Activated naive CD8-positive, alpha-beta T cell treated with anti-CD3 and anti-CD28 coated beads for 36 hours (primary cell): ENCODE results near the gene DNPEP. TPM values are rescaled to one million over a fixed set of nuclear protein-coding genes. Genes with fewer than 3 reads are reported as not detected.

Source experiments
- DNase-seq: peaks from one replicate; pipeline ENCODE4 v3.0.0; 2021
- H3K27ac Mint-ChIP-seq: one replicate; pipeline ENCODE4 v1.8.0; 2022; ENCODE audit warnings: mild to moderate bottlenecking, moderate library complexity, mixed read lengths
- H3K27me3 Mint-ChIP-seq: one replicate; pipeline ENCODE4 v1.8.0; 2022; ENCODE audit warnings: mild to moderate bottlenecking, mixed read lengths
- H3K36me3 Mint-ChIP-seq: one replicate; pipeline ENCODE4 v1.8.0; 2021; ENCODE audit warnings: mild to moderate bottlenecking, mixed read lengths
- H3K4me1 Mint-ChIP-seq: one replicate; pipeline ENCODE4 v1.8.0; 2021; ENCODE audit warnings: mixed read lengths
- H3K4me3 Mint-ChIP-seq: one replicate; pipeline ENCODE4 v1.8.0; 2022; ENCODE audit warnings: mild to moderate bottlenecking, moderate library complexity, mixed read lengths
- H3K9me3 Mint-ChIP-seq: one replicate; pipeline ENCODE4 v1.8.0; 2022; ENCODE audit warnings: mixed read lengths
- total RNA-seq, 2 experiments: library from RNA; stranded (reverse); gene quantifications; one replicate each; pipeline ENCODE4 v1.2.3, GENCODE V29; 2021

DNPEP gene
- total RNA-seq = 100 to 1,000 TPM; 122 to 123 TPM

- H3K27ac Mint-ChIP-seq = peak within 1 kb of the TSS; percentile 98
- DNase-seq = peak; percentile 92
- peak within 1 kb of the TSS; percentile 98 for H3K4me3 Mint-ChIP-seq
- peaks cover 17% of the 10 kb centered on the region for H3K36me3 Mint-ChIP-seq
- H3K4me1 Mint-ChIP-seq = peaks cover 14% of the 10 kb centered on the region
- no peaks in the 10 kb centered on the region for H3K9me3 Mint-ChIP-seq
- H3K27me3 Mint-ChIP-seq = no peaks in the 10 kb centered on the region
Measured at GRCh38 chr2:219387306-219388120, at the start of gene DNPEP. Gene DNPEP, minus strand, starts transcription at chr2:219387912. Its CDS starts 118 bp downstream, at chr2:219387794.

GRCh38 chr2:219437141-219437540 lies 49.4 kb upstream of the DNPEP start:
- H3K27me3 Mint-ChIP-seq = peaks cover 28% of the 10 kb centered on the region
- H3K27ac Mint-ChIP-seq = no peak overlapping the region
- H3K4me3 Mint-ChIP-seq = no peak overlapping the region
- no peak for DNase-seq
- peaks cover 7% of the 10 kb centered on the region for H3K4me1 Mint-ChIP-seq
- H3K36me3 Mint-ChIP-seq = no peaks in the 10 kb centered on the region
- no peaks in the 10 kb centered on the region for H3K9me3 Mint-ChIP-seq

GRCh38 chr2:219436491-219436890 lies 48.8 kb upstream of the DNPEP start:
- Mint-ChIP-seq H3K36me3 (no peaks in the 10 kb centered on the region), H3K9me3 (no peaks in the 10 kb centered on the region), H3K27me3 (peaks cover 28% of the 10 kb centered on the region), H3K27ac (no peak overlapping the region), H3K4me3 (no peak overlapping the region), H3K4me1 (peaks cover 6% of the 10 kb centered on the region)
- DNase-seq = no peak

GRCh38 chr2:219435701-219436100 lies 48.0 kb upstream of the DNPEP start:
- Mint-ChIP-seq H3K36me3 (no peaks in the 10 kb centered on the region), H3K27me3 (peaks cover 23% of the 10 kb centered on the region), H3K4me1 (no peaks in the 10 kb centered on the region), H3K27ac (no peak overlapping the region), H3K4me3 (no peak overlapping the region), H3K9me3 (no peaks in the 10 kb centered on the region)
- DNase-seq = no peak

GRCh38 chr2:219434718-219435525 lies 47.2 kb upstream of the DNPEP start, which contains the start of gene SPEG:
Gene SPEG, plus strand, starts transcription at chr2:219434843. Its CDS starts 135 bp downstream, at chr2:219434978.
- peaks cover 22% of the 10 kb centered on the region for H3K27me3 Mint-ChIP-seq
- no peak for DNase-seq
- H3K9me3 Mint-ChIP-seq = no peaks in the 10 kb centered on the region
- no peak within 1 kb of the TSS for H3K4me3 Mint-ChIP-seq
- H3K36me3 Mint-ChIP-seq = no peaks in the 10 kb centered on the region
- no peaks in the 10 kb centered on the region for H3K4me1 Mint-ChIP-seq
- no peak within 1 kb of the TSS for H3K27ac Mint-ChIP-seq

GRCh38 chr2:219434468-219434717 lies 46.7 kb upstream of the DNPEP start:
- peaks cover 22% of the 10 kb centered on the region for H3K27me3 Mint-ChIP-seq
- H3K4me3 Mint-ChIP-seq = no peak overlapping the region
- H3K9me3 Mint-ChIP-seq = no peaks in the 10 kb centered on the region
- no peaks in the 10 kb centered on the region for H3K4me1 Mint-ChIP-seq
- no peaks in the 10 kb centered on the region for H3K36me3 Mint-ChIP-seq
- DNase-seq = no peak
- no peak overlapping the region for H3K27ac Mint-ChIP-seq

- H3K36me3 Mint-ChIP-seq = no peaks in the 10 kb centered on the region
- no peaks in the 10 kb centered on the region for H3K4me1 Mint-ChIP-seq
- H3K9me3 Mint-ChIP-seq = no peaks in the 10 kb centered on the region
- peak; percentile 52 for DNase-seq
- peaks cover 22% of the 10 kb centered on the region for H3K27me3 Mint-ChIP-seq
- H3K4me3 Mint-ChIP-seq = no peak overlapping the region
- no peak overlapping the region for H3K27ac Mint-ChIP-seq
Measured at GRCh38 chr2:219433666-219434467, 46.2 kb upstream of the DNPEP start.

- no peak for DNase-seq
- Mint-ChIP-seq H3K4me1 (no peaks in the 10 kb centered on the region), H3K27ac (no peak overlapping the region), H3K27me3 (peaks cover 25% of the 10 kb centered on the region), H3K4me3 (no peak overlapping the region), H3K9me3 (no peaks in the 10 kb centered on the region), H3K36me3 (no peaks in the 10 kb centered on the region)
Measured at GRCh38 chr2:219430633-219431615, 43.2 kb upstream of the DNPEP start.

- Mint-ChIP-seq H3K27ac (no peak overlapping the region), H3K9me3 (no peaks in the 10 kb centered on the region), H3K27me3 (peaks cover 21% of the 10 kb centered on the region), H3K4me1 (no peaks in the 10 kb centered on the region), H3K4me3 (no peak overlapping the region), H3K36me3 (no peaks in the 10 kb centered on the region)
- no peak for DNase-seq
Measured at GRCh38 chr2:219429958-219430606, 42.4 kb upstream of the DNPEP start.

- Mint-ChIP-seq H3K4me3 (no peak overlapping the region), H3K4me1 (no peaks in the 10 kb centered on the region), H3K27ac (no peak overlapping the region), H3K9me3 (no peaks in the 10 kb centered on the region), H3K27me3 (peaks cover 20% of the 10 kb centered on the region), H3K36me3 (no peaks in the 10 kb centered on the region)
- no peak for DNase-seq
Measured at GRCh38 chr2:219428469-219428868, 40.8 kb upstream of the DNPEP start.

GRCh38 chr2:219426534-219427136 lies 38.9 kb upstream of the DNPEP start:
- H3K4me1 Mint-ChIP-seq = no peaks in the 10 kb centered on the region
- H3K4me3 Mint-ChIP-seq = no peak overlapping the region
- H3K36me3 Mint-ChIP-seq = no peaks in the 10 kb centered on the region
- peaks cover 22% of the 10 kb centered on the region for H3K27me3 Mint-ChIP-seq
- no peak for DNase-seq
- no peak overlapping the region for H3K27ac Mint-ChIP-seq
- H3K9me3 Mint-ChIP-seq = no peaks in the 10 kb centered on the region

- Mint-ChIP-seq H3K27me3 (peaks cover 22% of the 10 kb centered on the region), H3K9me3 (no peaks in the 10 kb centered on the region), H3K4me1 (no peaks in the 10 kb centered on the region), H3K36me3 (no peaks in the 10 kb centered on the region), H3K27ac (no peak overlapping the region), H3K4me3 (no peak overlapping the region)
- no peak for DNase-seq
Measured at GRCh38 chr2:219426068-219426443, 38.3 kb upstream of the DNPEP start.

GRCh38 chr2:219425238-219426067 lies 37.7 kb upstream of the DNPEP start:
- peaks cover 27% of the 10 kb centered on the region for H3K27me3 Mint-ChIP-seq
- no peaks in the 10 kb centered on the region for H3K9me3 Mint-ChIP-seq
- H3K4me1 Mint-ChIP-seq = no peaks in the 10 kb centered on the region
- no peak overlapping the region for H3K27ac Mint-ChIP-seq
- no peak for DNase-seq
- no peaks in the 10 kb centered on the region for H3K36me3 Mint-ChIP-seq
- H3K4me3 Mint-ChIP-seq = no peak overlapping the region
